ENCODE data around the gene PAX9.

DNA sequence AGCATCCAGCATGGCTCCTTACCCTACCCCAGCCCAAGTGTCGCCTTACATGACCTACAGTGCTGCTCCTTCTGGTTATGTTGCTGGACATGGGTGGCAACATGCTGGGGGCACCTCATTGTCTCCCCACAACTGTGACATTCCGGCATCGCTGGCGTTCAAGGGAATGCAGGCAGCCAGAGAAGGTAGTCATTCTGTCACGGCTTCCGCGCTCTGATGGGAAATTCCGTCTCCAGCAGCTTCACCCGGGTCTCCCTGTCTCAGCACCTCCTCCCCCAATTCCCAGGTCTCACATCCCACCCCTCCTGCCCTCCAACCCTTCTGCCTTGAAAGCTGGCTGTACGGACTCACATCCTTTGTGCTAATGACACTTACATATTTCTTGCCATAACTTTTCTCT lies 14.6 kb downstream of the PAX9 start:
- TF ChIP-seq, protein P1, sequence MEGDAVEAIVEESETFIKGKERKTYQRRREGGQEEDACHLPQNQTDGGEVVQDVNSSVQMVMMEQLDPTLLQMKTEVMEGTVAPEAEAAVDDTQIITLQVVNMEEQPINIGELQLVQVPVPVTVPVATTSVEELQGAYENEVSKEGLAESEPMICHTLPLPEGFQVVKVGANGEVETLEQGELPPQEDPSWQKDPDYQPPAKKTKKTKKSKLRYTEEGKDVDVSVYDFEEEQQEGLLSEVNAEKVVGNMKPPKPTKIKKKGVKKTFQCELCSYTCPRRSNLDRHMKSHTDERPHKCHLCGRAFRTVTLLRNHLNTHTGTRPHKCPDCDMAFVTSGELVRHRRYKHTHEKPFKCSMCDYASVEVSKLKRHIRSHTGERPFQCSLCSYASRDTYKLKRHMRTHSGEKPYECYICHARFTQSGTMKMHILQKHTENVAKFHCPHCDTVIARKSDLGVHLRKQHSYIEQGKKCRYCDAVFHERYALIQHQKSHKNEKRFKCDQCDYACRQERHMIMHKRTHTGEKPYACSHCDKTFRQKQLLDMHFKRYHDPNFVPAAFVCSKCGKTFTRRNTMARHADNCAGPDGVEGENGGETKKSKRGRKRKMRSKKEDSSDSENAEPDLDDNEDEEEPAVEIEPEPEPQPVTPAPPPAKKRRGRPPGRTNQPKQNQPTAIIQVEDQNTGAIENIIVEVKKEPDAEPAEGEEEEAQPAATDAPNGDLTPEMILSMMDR (IDR thresholded peaks at IDR 0.05), result no peak
- no peak for TF ChIP-seq POLR2A (IDR thresholded peaks at IDR 0.05)

Data from uterus (tissue), 2 donors.